Measurements from ENCODE around the gene GABARAP.

GABARAP gene

GRCh38 chr17:7241783-7242716 is at the start of gene GABARAP:
Gene GABARAP (minus strand): TSS chr17:7242449. CDS start chr17:7242330, 119 bp downstream.
- DNase-seq, result peak; percentile 89

DNA sequence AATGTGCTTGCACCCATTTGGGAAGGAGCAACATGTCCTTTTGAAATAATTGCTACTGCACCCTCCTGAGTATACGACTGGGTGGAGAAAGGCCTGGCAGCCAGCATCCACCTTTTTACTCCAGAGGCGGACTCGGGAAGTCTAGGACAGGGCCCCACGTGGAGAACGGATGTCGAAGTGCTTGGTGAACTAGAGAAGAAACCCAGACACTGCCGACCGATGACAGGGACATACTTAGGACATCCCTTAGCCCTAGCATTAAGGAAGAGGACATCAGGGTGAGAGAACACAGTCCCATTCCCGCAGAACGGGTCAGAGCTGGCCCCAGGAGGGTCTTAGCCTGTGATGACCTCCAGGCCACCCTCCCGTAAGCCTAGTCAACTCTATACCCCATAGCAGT is 48.4 kb upstream of the GABARAP start:
- no peak for DNase-seq

GRCh38 chr17:7290166-7290565 is 47.9 kb upstream of the GABARAP start:
- DNase-seq, result no peak

GRCh38 chr17:7289256-7290032 is 47.2 kb upstream of the GABARAP start:
- no peak for DNase-seq

GRCh38 chr17:7285679-7286078 is 43.4 kb upstream of the GABARAP start:
- no peak for DNase-seq

- DNase-seq, result no peak
Measured at GRCh38 chr17:7284911-7285310, 42.7 kb upstream of the GABARAP start.

DNA sequence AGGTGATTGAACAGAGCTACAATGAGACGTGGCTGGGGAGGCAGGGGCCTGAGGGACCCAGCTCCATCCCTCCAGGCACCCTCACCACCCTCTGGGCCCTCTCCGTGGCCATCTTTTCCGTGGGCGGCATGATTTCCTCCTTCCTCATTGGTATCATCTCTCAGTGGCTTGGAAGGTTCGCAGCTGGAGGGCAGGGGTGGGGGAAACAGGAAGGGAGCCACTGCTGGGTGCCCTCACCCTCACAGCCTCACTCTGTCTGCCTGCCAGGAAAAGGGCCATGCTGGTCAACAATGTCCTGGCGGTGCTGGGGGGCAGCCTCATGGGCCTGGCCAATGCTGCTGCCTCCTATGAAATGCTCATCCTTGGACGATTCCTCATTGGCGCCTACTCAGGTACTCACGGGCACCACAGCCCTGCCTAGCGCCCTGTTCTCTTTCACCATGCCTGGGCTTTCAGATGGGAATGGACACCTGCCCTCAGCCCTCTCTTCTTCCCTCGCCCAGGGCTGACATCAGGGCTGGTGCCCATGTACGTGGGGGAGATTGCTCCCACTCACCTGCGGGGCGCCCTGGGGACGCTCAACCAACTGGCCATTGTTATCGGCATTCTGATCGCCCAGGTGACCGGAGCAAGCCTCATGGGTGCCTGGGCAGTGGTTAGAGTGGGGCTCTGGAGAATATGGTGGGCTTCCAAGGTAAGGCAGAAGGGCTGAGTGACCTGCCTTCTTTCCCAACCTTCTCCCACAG is 41.4 kb upstream of the GABARAP start:
- no peak for DNase-seq

GRCh38 chr17:7282752-7283321 is 40.6 kb upstream of the GABARAP start:
- DNase-seq, result no peak

- DNase-seq, result no peak
Measured at GRCh38 chr17:7281953-7282751, 39.9 kb upstream of the GABARAP start.

GRCh38 chr17:7281074-7281952 is 39.1 kb upstream of the GABARAP start, which contains the start of gene SLC2A4:
Gene SLC2A4 (plus strand): TSS chr17:7281718. CDS start chr17:7281935, 217 bp downstream.
- peak; percentile 89 for DNase-seq

DNA sequence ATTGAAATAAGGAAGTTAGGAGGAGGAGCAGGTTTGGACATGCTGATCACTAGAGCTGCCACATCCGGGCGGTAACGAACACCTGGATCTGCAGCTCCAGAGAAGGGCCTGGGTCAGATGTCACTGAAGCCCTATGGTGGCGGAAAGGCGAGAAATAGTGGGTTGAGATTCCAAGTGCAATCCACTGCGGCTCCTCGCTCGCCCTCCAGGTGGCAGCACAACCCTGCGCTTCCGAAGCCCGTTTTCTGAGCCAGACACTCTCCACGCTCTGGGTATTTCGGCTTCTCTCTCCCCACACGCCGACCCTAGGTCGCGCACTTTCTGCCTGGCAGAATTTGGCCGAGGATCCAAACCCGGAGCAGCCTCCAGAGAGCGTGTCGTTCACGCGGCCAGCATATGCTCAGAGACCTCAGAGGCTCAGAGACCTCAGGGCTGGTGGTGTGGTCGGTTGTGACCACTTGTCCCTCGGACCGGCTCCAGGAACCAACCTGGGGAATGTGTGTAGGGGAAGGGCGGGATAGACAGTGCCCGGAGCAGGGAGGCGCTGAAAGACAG is 38.3 kb upstream of the GABARAP start:
- DNase-seq, result peak; percentile 34

GRCh38 chr17:7279448-7279847 is 37.2 kb upstream of the GABARAP start:
- no peak for DNase-seq

DNA sequence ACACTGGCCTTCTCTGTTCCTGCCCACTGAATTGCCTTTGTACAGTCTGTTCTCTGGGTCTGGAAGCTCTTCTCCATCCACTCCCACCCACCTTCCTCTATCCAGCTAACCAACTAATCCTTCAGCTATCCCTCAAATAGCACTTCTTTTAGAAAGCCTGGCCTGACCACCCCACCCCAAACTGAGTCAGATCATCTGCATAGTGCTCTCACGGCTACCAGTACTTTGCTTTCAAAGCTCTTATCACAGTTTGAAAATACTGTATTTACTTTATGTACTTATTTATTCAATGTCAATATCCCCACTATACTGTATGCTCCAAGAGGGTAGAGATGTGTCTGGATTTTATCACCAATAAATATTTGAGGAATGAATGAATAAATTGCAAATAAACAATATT is 24.5 kb upstream of the GABARAP start:
- no peak for DNase-seq

GRCh38 chr17:7263801-7264078 is 21.5 kb upstream of the GABARAP start:
- DNase-seq, result no peak

GRCh38 chr17:7262935-7263800 is 20.9 kb upstream of the GABARAP start:
- no peak for DNase-seq

- DNase-seq, result no peak
Measured at GRCh38 chr17:7262192-7262934, 20.1 kb upstream of the GABARAP start, which contains the start of gene CLDN7. Gene CLDN7 (minus strand): TSS chr17:7262478. CDS start chr17:7262043, 435 bp downstream.

DNA sequence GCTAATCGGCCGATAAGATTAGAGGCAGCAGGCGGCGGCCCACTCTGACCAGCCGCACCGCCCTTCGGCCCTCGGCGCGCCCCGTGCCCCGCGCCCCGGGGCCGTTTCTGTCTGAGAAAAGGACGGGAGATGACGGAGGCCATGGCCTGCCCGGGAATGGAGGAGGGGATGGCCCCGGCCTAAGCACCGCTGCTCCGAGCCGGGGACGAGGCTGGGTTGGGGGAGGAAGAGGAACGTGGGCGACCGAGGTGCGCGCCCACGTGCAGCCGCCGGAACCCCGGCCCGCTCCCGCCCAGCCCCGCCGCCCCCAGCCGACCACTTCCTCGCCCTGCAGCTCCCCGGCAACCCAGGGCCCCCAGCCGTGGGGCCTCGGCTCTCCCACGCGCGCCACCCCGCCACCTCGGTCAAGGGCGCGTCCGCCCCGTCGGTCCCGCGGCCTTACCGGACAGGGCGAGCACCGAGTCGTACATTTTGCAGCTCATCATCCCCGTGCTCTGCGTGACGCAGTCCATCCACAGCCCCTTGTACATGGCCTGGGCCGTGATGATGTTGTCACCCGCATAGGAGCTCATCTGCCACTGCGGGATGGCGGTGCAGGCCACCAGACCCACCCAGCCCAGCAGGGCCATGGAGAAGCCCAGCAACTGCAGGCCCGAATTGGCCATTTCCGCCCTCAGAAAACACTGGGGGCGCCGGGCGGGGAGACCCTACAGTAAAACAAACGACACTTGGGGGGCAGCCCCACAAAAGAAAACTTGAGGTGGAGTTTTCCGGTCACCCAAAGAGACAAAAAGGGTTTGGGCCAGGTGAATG is 19.3 kb upstream of the GABARAP start:
- DNase-seq, result no peak
